Measurements from ENCODE around the gene SLC25A23.

Gene SLC25A23

DNA sequence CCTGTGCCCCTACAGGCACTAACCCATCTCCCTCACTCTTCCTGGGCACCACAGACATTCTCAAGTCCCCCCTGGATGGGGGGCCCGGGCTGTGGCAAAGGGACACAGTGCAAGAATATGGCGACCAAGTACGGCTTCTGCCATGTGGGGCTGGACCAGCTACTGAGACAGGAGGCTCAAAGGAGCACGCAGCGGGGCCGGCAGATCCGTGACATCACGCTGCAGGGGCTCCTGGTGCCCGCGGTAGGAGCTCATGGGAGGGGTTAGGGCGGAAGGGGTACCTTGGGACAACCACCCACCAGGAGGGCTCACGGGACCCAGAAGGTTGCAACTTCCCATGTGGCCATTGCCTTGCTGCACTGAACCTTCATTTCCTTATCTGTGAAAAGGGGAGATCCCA is 63.3 kb downstream of the SLC25A23 start:
- no peak for DNase-seq

- DNase-seq: no peak
Measured at GRCh38 chr19:6394831-6395230, 64.8 kb downstream of the SLC25A23 start.

GRCh38 chr19:6393983-6394412 is 65.6 kb downstream of the SLC25A23 start:
- DNase-seq: no peak

DNA sequence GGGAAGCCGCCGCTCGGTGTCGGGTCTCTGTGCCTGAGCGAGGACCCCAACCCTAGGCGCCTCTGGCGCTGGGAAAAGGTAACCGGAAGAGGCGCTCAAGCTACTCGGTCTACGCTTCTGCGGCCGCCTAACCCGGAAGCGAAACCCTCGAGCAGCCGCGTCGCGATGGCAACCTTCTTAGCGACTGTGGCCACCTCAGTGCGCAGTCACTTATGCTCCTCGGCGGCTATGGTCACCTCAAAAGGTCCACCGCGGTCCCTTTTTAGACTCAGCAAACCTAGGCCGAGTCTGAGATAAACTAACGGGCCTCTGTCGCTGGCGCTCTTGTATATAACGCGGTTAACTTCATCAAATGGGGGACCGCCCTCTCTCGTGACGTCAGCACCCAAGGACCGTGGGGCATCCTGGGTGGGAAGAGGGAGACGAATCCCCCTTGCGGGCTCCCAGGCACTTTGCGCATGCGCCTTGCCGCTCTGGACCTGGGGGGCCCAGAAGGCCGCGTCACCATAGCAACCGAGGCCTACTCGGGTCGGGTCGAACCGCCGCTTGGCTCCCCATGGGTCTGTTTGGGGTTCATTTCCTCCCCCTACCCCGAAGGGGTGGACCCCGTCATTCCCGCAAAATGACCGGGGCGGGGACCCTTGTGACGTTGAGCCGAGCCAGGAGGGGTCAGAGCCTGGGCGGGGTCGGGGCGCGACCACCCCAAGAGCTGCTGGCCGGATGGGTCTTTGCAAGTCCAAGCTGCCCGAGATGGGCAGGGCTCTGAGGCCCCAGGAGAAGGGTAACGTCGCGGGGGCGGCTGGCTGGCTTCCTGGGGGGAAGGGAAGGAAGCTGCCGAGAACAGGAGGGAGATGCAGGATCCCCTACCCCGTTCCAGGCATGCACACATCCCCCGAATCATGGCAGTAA is 66.3 kb downstream of the SLC25A23 start, which contains the start of gene GTF2F1:
Gene GTF2F1, minus strand, starts transcription at position 91 of the 909 bp plus-strand sequence. CDS start 169 bp downstream, outside the sequence.
- peak; percentile 83 to 88 for DNase-seq

DNA sequence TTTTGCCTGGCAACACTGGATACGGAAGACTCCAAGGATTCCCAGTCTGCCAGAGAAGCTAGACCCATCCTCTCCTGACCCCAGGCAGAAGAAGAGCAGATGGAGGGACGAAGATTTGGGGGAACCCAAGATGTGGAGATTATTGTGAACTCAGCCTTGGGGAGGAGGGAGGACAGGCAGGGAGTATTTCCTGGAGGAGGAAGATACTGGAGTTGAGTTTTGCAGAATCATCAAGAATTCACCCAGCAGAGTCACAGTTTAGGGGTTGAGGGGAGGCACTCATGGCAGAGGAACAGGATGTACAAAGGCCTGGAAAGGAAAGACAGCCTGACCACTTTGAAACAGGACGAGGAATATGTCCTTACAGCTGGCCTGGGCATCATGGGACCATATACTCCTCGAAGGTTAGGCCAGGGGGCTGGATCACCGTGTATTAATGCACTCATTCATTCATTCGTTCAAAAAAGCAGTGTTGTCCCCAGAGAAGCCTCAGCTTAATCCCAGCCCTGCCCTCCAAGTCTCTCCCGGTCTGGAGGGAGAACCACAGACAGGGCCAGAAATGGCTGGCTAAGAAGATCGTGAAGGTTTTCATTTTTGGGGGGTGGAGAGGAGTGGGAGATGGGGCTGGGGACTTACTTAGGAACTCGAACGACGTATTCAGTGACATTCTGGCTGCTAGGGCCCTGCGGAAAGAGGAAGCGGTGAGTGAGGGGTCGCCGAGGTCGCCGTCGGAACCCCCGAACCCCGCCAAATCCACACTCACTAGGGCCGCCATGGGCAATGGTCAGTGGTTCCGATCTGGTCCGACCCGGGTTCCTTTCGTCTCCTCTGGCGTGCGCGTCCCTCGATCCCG is 67.1 kb downstream of the SLC25A23 start:
- DNase-seq: no peak
